Activated naive CD4-positive, alpha-beta T cell treated with anti-CD3 and anti-CD28 coated beads, Interleukin-2, amount 10 ng/mL, durations not matched to agents 7 days and 5 days (primary cell): ENCODE data around the gene SNAI3.

Experiments used
- CTCF ChIA-PET: fragments of 350-600 bp; sonication (Branson Sonifier 250); formaldehyde crosslinking; loops from one replicate; lab custom pipeline; 2021; ENCODE audit warnings: antibody characterized with exemption; lab: Charles Lee
- DNase-seq: peaks from one replicate; pipeline ENCODE4 v3.0.0-alpha.2; 2020
- H3K27ac Mint-ChIP-seq: one replicate; pipeline ENCODE4 v1.8.0; 2021; ENCODE audit warnings: mild to moderate bottlenecking, moderate library complexity, mixed read lengths
- H3K27me3 Mint-ChIP-seq: one replicate; pipeline ENCODE4 v1.8.0; 2021; ENCODE audit warnings: mild to moderate bottlenecking, mixed read lengths
- H3K36me3 Mint-ChIP-seq: one replicate; pipeline ENCODE4 v1.8.0; 2021; ENCODE audit warnings: mixed read lengths
- H3K4me1 Mint-ChIP-seq: one replicate; pipeline ENCODE4 v1.8.0; 2021; ENCODE audit warnings: mixed read lengths
- H3K4me3 Mint-ChIP-seq: one replicate; pipeline ENCODE4 v1.8.0; 2021; ENCODE audit warnings: mild to moderate bottlenecking, moderate library complexity, mixed read lengths
- H3K9me3 Mint-ChIP-seq: one replicate; pipeline ENCODE4 v1.8.0; 2021; ENCODE audit warnings: mixed read lengths

SNAI3 gene

GRCh38 chr16:88632587-88632930 lies 53.7 kb downstream of the SNAI3 start:
- peaks cover 19% of the 10 kb centered on the region for H3K36me3 Mint-ChIP-seq
- no peak overlapping the region for H3K27ac Mint-ChIP-seq
- H3K4me1 Mint-ChIP-seq = peaks cover 35% of the 10 kb centered on the region
- CTCF ChIA-PET = no interaction called here
- peaks cover 33% of the 10 kb centered on the region for H3K27me3 Mint-ChIP-seq
- no peak overlapping the region for H3K4me3 Mint-ChIP-seq
- H3K9me3 Mint-ChIP-seq = no peaks in the 10 kb centered on the region
- DNase-seq = no peak

- no peak overlapping the region for H3K27ac Mint-ChIP-seq
Measured at GRCh38 chr16:88631920-88632586, 54.3 kb downstream of the SNAI3 start.

GRCh38 chr16:88631384-88631783 lies 54.9 kb downstream of the SNAI3 start:
- peaks cover 21% of the 10 kb centered on the region for H3K27me3 Mint-ChIP-seq
- peaks cover 26% of the 10 kb centered on the region for H3K36me3 Mint-ChIP-seq
- H3K4me3 Mint-ChIP-seq = no peak overlapping the region
- no peak overlapping the region for H3K27ac Mint-ChIP-seq
- CTCF ChIA-PET = no interaction called here
- peaks cover 27% of the 10 kb centered on the region for H3K4me1 Mint-ChIP-seq
- H3K9me3 Mint-ChIP-seq = no peaks in the 10 kb centered on the region
- no peak for DNase-seq

More at GRCh38 chr16:88631920-88632586, 54.3 kb downstream of the SNAI3 start:
- no peak for DNase-seq
- Mint-ChIP-seq H3K4me3 (no peak overlapping the region), H3K36me3 (peaks cover 22% of the 10 kb centered on the region), H3K4me1 (peaks cover 30% of the 10 kb centered on the region), H3K27me3 (peaks cover 28% of the 10 kb centered on the region), H3K9me3 (no peaks in the 10 kb centered on the region)
- CTCF ChIA-PET = no interaction called here

- Mint-ChIP-seq H3K27me3 (peaks cover 17% of the 10 kb centered on the region), H3K4me1 (peaks cover 23% of the 10 kb centered on the region), H3K9me3 (no peaks in the 10 kb centered on the region), H3K36me3 (peaks cover 28% of the 10 kb centered on the region), H3K27ac (no peak overlapping the region), H3K4me3 (no peak overlapping the region)
- DNase-seq = no peak
- CTCF ChIA-PET = no interaction called here
Measured at GRCh38 chr16:88630941-88631340, 55.4 kb downstream of the SNAI3 start.

- peaks cover 28% of the 10 kb centered on the region for H3K36me3 Mint-ChIP-seq
- no peak overlapping the region for H3K4me3 Mint-ChIP-seq
- DNase-seq = no peak
- no peak overlapping the region for H3K27ac Mint-ChIP-seq
- peaks cover 12% of the 10 kb centered on the region for H3K27me3 Mint-ChIP-seq
- H3K9me3 Mint-ChIP-seq = no peaks in the 10 kb centered on the region
- CTCF ChIA-PET = no interaction called here
- H3K4me1 Mint-ChIP-seq = peaks cover 20% of the 10 kb centered on the region
Measured at GRCh38 chr16:88630433-88630832, 55.9 kb downstream of the SNAI3 start.

- no peak for DNase-seq
- Mint-ChIP-seq H3K27ac (peak overlapping the region; percentile 37), H3K36me3 (peaks cover 28% of the 10 kb centered on the region), H3K9me3 (no peaks in the 10 kb centered on the region), H3K4me3 (no peak overlapping the region), H3K4me1 (peaks cover 14% of the 10 kb centered on the region), H3K27me3 (peaks cover 6% of the 10 kb centered on the region)
- CTCF ChIA-PET = interaction anchor here (1.4 kb wide), 1 partner anchor 9 kb away, joined by 3 read pairs; no protein-coding TSS in a partner anchor
Measured at GRCh38 chr16:88629835-88630234, 56.5 kb downstream of the SNAI3 start.

- CTCF ChIA-PET = no interaction called here
- no peak for DNase-seq
- Mint-ChIP-seq H3K4me1 (peaks cover 9% of the 10 kb centered on the region), H3K27me3 (no peaks in the 10 kb centered on the region), H3K36me3 (peaks cover 34% of the 10 kb centered on the region), H3K4me3 (no peak overlapping the region), H3K27ac (no peak overlapping the region), H3K9me3 (no peaks in the 10 kb centered on the region)
Measured at GRCh38 chr16:88628512-88628974, 57.8 kb downstream of the SNAI3 start.
